ENCODE data around the gene R3HDM4.
"Not testable (repeated sequence)": the region's sequence is repeated elsewhere in the genome, so short reads cannot be mapped to it uniquely, and the experiment has no call there.

The R3HDM4 gene

GRCh38 chr19:913080-913748 lies at the start of gene R3HDM4:
TSS of gene R3HDM4 (minus strand) at chr19:913219. CDS start at chr19:913157, 62 bp downstream.
- H3K4me3 ChIP-seq (ENCODE audit: low read length), result peak within 1 kb of the TSS; percentile 83
- DNase-seq (ENCODE audit: low read depth), result no peak
- TF ChIP-seq CTCF (conservative IDR thresholded peaks at IDR 0.05; ENCODE audit: low read depth, low read length), result no peak

GRCh38 chr19:961866-962620 lies 49.0 kb upstream of the R3HDM4 start:
- H3K4me3 ChIP-seq (ENCODE audit: low read length), result no peak overlapping the region
- DNase-seq (ENCODE audit: low read depth), result no peak
- no peak for TF ChIP-seq CTCF (conservative IDR thresholded peaks at IDR 0.05; ENCODE audit: low read depth, low read length)

- DNase-seq (ENCODE audit: low read depth), result no peak
- H3K4me3 ChIP-seq (ENCODE audit: low read length), result no peak overlapping the region
- TF ChIP-seq CTCF (conservative IDR thresholded peaks at IDR 0.05; ENCODE audit: low read depth, low read length), result no peak
These were observed 47.6 kb upstream of the R3HDM4 start for GRCh38 chr19:960601-960938.

GRCh38 chr19:960020-960419 lies 47.0 kb upstream of the R3HDM4 start:
- DNase-seq (ENCODE audit: low read depth), result no peak
- no peak overlapping the region for H3K4me3 ChIP-seq (ENCODE audit: low read length)
- peak; percentile 3 for TF ChIP-seq CTCF (conservative IDR thresholded peaks at IDR 0.05; ENCODE audit: low read depth, low read length)

GRCh38 chr19:958967-959855 lies 46.2 kb upstream of the R3HDM4 start:
- no peak for TF ChIP-seq CTCF (conservative IDR thresholded peaks at IDR 0.05; ENCODE audit: low read depth, low read length)
- no peak for DNase-seq (ENCODE audit: low read depth)
- no peak overlapping the region for H3K4me3 ChIP-seq (ENCODE audit: low read length)

GRCh38 chr19:957578-957977 lies 44.6 kb upstream of the R3HDM4 start:
- DNase-seq (ENCODE audit: low read depth); H3K4me3 ChIP-seq (ENCODE audit: low read length): not testable (repeated sequence)

- no peak for TF ChIP-seq CTCF (conservative IDR thresholded peaks at IDR 0.05; ENCODE audit: low read depth, low read length)
- peak; percentile 19 for DNase-seq (ENCODE audit: low read depth)
- peak overlapping the region; percentile 12 for H3K4me3 ChIP-seq (ENCODE audit: low read length)
These were observed 43.9 kb upstream of the R3HDM4 start for GRCh38 chr19:956766-957440.

Measured in retinal pigment epithelial cell (primary cell).